ENCODE results near the gene CTIF. TPM values are rescaled to one million over a fixed set of nuclear protein-coding genes. Genes with fewer than 3 reads are reported as not detected.

Gene CTIF
- total and polyA plus RNA-seq, 5 donors from 2014 or later = 0.23 to 1.8 TPM; not detected in 3

- H3K4me3 Mint-ChIP-seq = no peak overlapping the region
- no peak for ATAC-seq (ENCODE audit: low read depth in 2 of 2)
- Histone ChIP-seq H3K36me3 (ENCODE audit: control insufficient read depth, insufficient read depth, low read length) (no peaks in the 10 kb centered on the region), H3K9me3 (ENCODE audit: control insufficient read depth in 2 of 2, low read length in 2 of 2) (no peaks in the 10 kb centered on the region), H3K27me3 (ENCODE audit: control insufficient read depth, insufficient read depth, low read length) (no peaks in the 10 kb centered on the region), H3K27ac (ENCODE audit: insufficient read depth, low read length, poor library complexity, severe bottlenecking) (no peak overlapping the region), H3K4me1 (ENCODE audit: control insufficient read depth, insufficient read depth, low read length, poor library complexity, severe bottlenecking) (peaks cover 9% of the 10 kb centered on the region), H3K4me3 (ENCODE audit: low read depth, low read length) (no peak overlapping the region)
- peaks cover 0 to 2% (median 0%) of the 10 kb centered on the region in 7 donors for H3K9me3 Mint-ChIP-seq
- H3K27ac Mint-ChIP-seq = no peak overlapping the region
- H3K27me3 Mint-ChIP-seq = no peaks in the 10 kb centered on the region
- H3K4me1 Mint-ChIP-seq = peaks cover 5 to 17% (median 8%) of the 10 kb centered on the region in 4 donors
- peaks cover 3% of the 10 kb centered on the region for H3K36me3 Mint-ChIP-seq
- DNase-seq = no peak
These were observed 257.8 kb downstream of the CTIF start for GRCh38 chr18:48796491-48797205.

GRCh38 chr18:48797841-48798255 is 259.0 kb downstream of the CTIF start:
- ATAC-seq (ENCODE audit: low read depth in 2 of 2) (no peak), DNase-seq (no peak)
- Mint-ChIP-seq H3K27me3 (no peaks in the 10 kb centered on the region), H3K9me3 (no peaks in the 10 kb centered on the region), H3K36me3 (peaks cover 3% of the 10 kb centered on the region), H3K4me3 (no peak overlapping the region), H3K4me1 (peaks cover 7 to 29% (median 16%) of the 10 kb centered on the region in 4 donors), H3K27ac (no peak overlapping the region)
- Histone ChIP-seq H3K4me3 (ENCODE audit: low read depth, low read length) (no peak overlapping the region), H3K9me3 (ENCODE audit: control insufficient read depth in 2 of 2, low read length in 2 of 2) (no peaks in the 10 kb centered on the region), H3K27me3 (ENCODE audit: control insufficient read depth, insufficient read depth, low read length) (no peaks in the 10 kb centered on the region), H3K36me3 (ENCODE audit: control insufficient read depth, insufficient read depth, low read length) (no peaks in the 10 kb centered on the region), H3K27ac (ENCODE audit: insufficient read depth, low read length, poor library complexity, severe bottlenecking) (no peak overlapping the region), H3K4me1 (ENCODE audit: control insufficient read depth, insufficient read depth, low read length, poor library complexity, severe bottlenecking) (peaks cover 11% of the 10 kb centered on the region)

- Histone ChIP-seq H3K4me1 (ENCODE audit: control insufficient read depth, insufficient read depth, low read length, poor library complexity, severe bottlenecking) (peaks cover 11% of the 10 kb centered on the region), H3K4me3 (ENCODE audit: low read depth, low read length) (no peak overlapping the region), H3K36me3 (ENCODE audit: control insufficient read depth, insufficient read depth, low read length) (no peaks in the 10 kb centered on the region), H3K27me3 (ENCODE audit: control insufficient read depth, insufficient read depth, low read length) (no peaks in the 10 kb centered on the region), H3K27ac (ENCODE audit: insufficient read depth, low read length, poor library complexity, severe bottlenecking) (no peak overlapping the region), H3K9me3 (ENCODE audit: control insufficient read depth in 2 of 2, low read length in 2 of 2) (no peaks in the 10 kb centered on the region)
- DNase-seq = no peak
- Mint-ChIP-seq H3K36me3 (peaks cover 6% of the 10 kb centered on the region), H3K4me3 (no peak overlapping the region), H3K9me3 (no peaks in the 10 kb centered on the region), H3K27ac (peak overlapping the region in 1 of 3 donors; percentile 48), H3K27me3 (no peaks in the 10 kb centered on the region), H3K4me1 (peaks cover 7 to 35% (median 17%) of the 10 kb centered on the region in 4 donors)
- ATAC-seq (ENCODE audit: low read depth in 2 of 2) = no peak
These were observed 259.8 kb downstream of the CTIF start for GRCh38 chr18:48798334-48799245.

- Mint-ChIP-seq H3K4me1 (peaks cover 7 to 36% (median 17%) of the 10 kb centered on the region in 4 donors), H3K27me3 (no peaks in the 10 kb centered on the region), H3K36me3 (peaks cover 8% of the 10 kb centered on the region), H3K9me3 (no peaks in the 10 kb centered on the region), H3K4me3 (no peak overlapping the region), H3K27ac (peak overlapping the region in 1 of 3 donors; percentile 18)
- Histone ChIP-seq H3K27me3 (ENCODE audit: control insufficient read depth, insufficient read depth, low read length) (no peaks in the 10 kb centered on the region), H3K27ac (ENCODE audit: insufficient read depth, low read length, poor library complexity, severe bottlenecking) (no peak overlapping the region), H3K36me3 (ENCODE audit: control insufficient read depth, insufficient read depth, low read length) (no peaks in the 10 kb centered on the region), H3K9me3 (ENCODE audit: control insufficient read depth in 2 of 2, low read length in 2 of 2) (no peaks in the 10 kb centered on the region), H3K4me1 (ENCODE audit: control insufficient read depth, insufficient read depth, low read length, poor library complexity, severe bottlenecking) (peaks cover 11% of the 10 kb centered on the region), H3K4me3 (ENCODE audit: low read depth, low read length) (no peak overlapping the region)
- no peak for DNase-seq
- ATAC-seq (ENCODE audit: low read depth in 2 of 2) = no peak
These were observed 261.0 kb downstream of the CTIF start for GRCh38 chr18:48799724-48800315.

GRCh38 chr18:48800466-48800865 is 261.6 kb downstream of the CTIF start:
- no peaks in the 10 kb centered on the region for H3K36me3 ChIP-seq (ENCODE audit: control insufficient read depth, insufficient read depth, low read length)
- no peak overlapping the region for H3K27ac ChIP-seq (ENCODE audit: insufficient read depth, low read length, poor library complexity, severe bottlenecking)
- H3K4me3 Mint-ChIP-seq = no peak overlapping the region
- H3K4me3 ChIP-seq (ENCODE audit: low read depth, low read length) = no peak overlapping the region
- H3K27ac Mint-ChIP-seq = no peak overlapping the region
- H3K9me3 Mint-ChIP-seq = no peaks in the 10 kb centered on the region
- no peaks in the 10 kb centered on the region for H3K27me3 Mint-ChIP-seq
- no peaks in the 10 kb centered on the region for H3K27me3 ChIP-seq (ENCODE audit: control insufficient read depth, insufficient read depth, low read length)
- ATAC-seq (ENCODE audit: low read depth in 2 of 2) = no peak
- H3K9me3 ChIP-seq (ENCODE audit: control insufficient read depth in 2 of 2, low read length in 2 of 2) = no peaks in the 10 kb centered on the region
- peaks cover 8% of the 10 kb centered on the region for H3K36me3 Mint-ChIP-seq
- H3K4me1 ChIP-seq (ENCODE audit: control insufficient read depth, insufficient read depth, low read length, poor library complexity, severe bottlenecking) = peaks cover 11% of the 10 kb centered on the region
- no peak for DNase-seq
- H3K4me1 Mint-ChIP-seq = peaks cover 7 to 36% (median 17%) of the 10 kb centered on the region in 4 donors

- Histone ChIP-seq H3K4me3 (ENCODE audit: low read depth, low read length) (no peak overlapping the region), H3K9me3 (ENCODE audit: control insufficient read depth in 2 of 2, low read length in 2 of 2) (no peaks in the 10 kb centered on the region), H3K27me3 (ENCODE audit: control insufficient read depth, insufficient read depth, low read length) (no peaks in the 10 kb centered on the region), H3K27ac (ENCODE audit: insufficient read depth, low read length, poor library complexity, severe bottlenecking) (no peak overlapping the region), H3K36me3 (ENCODE audit: control insufficient read depth, insufficient read depth, low read length) (no peaks in the 10 kb centered on the region), H3K4me1 (ENCODE audit: control insufficient read depth, insufficient read depth, low read length, poor library complexity, severe bottlenecking) (peaks cover 11% of the 10 kb centered on the region)
- H3K4me3 Mint-ChIP-seq = peak overlapping the region in 1 of 4 donors; percentile 16
- DNase-seq (peak in 1 of 3 donors; percentile 33), ATAC-seq (ENCODE audit: low read depth in 2 of 2) (peak; percentile 35)
- H3K27me3 Mint-ChIP-seq = no peaks in the 10 kb centered on the region
- peak overlapping the region in 2 of 3 donors; percentile 2 to 74 for H3K27ac Mint-ChIP-seq
- H3K36me3 Mint-ChIP-seq = peaks cover 8% of the 10 kb centered on the region
- peaks cover 7 to 36% (median 19%) of the 10 kb centered on the region in 4 donors for H3K4me1 Mint-ChIP-seq
- no peaks in the 10 kb centered on the region for H3K9me3 Mint-ChIP-seq
These were observed 262.3 kb downstream of the CTIF start for GRCh38 chr18:48800876-48801727.
